ENCODE results near the gene ADGRE3. TPM values are rescaled to one million over a fixed set of nuclear protein-coding genes. Genes with fewer than 3 reads are reported as not detected.

Gene ADGRE3
- total and polyA plus RNA-seq, 4 donors, result 0.15 to 0.67 (median 0.22) TPM

DNA sequence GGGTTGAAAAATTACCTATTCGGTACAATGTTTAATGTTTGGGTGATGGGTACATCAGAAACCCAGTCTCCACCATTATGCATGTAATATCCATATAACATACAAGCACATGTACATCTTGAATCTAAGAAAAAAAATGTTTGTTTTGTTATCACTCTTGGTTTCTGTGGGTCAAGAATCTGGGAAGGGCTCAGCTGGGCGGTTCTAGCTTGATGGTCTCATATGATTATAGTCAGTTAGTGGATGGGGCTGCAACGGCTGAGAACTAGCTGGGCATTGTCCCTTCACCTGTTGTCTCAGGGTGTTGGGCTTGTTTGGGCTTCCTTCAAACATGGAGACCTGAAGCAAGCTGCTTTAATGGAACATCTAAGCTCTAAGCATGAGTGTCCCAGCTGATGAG lies 4.7 kb downstream of the ADGRE3 start (continued):
- TF ChIP-seq, protein P1, sequence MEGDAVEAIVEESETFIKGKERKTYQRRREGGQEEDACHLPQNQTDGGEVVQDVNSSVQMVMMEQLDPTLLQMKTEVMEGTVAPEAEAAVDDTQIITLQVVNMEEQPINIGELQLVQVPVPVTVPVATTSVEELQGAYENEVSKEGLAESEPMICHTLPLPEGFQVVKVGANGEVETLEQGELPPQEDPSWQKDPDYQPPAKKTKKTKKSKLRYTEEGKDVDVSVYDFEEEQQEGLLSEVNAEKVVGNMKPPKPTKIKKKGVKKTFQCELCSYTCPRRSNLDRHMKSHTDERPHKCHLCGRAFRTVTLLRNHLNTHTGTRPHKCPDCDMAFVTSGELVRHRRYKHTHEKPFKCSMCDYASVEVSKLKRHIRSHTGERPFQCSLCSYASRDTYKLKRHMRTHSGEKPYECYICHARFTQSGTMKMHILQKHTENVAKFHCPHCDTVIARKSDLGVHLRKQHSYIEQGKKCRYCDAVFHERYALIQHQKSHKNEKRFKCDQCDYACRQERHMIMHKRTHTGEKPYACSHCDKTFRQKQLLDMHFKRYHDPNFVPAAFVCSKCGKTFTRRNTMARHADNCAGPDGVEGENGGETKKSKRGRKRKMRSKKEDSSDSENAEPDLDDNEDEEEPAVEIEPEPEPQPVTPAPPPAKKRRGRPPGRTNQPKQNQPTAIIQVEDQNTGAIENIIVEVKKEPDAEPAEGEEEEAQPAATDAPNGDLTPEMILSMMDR (IDR thresholded peaks at IDR 0.05; ENCODE audit: low read depth, low read length, missing input control), result no peak
- TF ChIP-seq, protein P2, sequence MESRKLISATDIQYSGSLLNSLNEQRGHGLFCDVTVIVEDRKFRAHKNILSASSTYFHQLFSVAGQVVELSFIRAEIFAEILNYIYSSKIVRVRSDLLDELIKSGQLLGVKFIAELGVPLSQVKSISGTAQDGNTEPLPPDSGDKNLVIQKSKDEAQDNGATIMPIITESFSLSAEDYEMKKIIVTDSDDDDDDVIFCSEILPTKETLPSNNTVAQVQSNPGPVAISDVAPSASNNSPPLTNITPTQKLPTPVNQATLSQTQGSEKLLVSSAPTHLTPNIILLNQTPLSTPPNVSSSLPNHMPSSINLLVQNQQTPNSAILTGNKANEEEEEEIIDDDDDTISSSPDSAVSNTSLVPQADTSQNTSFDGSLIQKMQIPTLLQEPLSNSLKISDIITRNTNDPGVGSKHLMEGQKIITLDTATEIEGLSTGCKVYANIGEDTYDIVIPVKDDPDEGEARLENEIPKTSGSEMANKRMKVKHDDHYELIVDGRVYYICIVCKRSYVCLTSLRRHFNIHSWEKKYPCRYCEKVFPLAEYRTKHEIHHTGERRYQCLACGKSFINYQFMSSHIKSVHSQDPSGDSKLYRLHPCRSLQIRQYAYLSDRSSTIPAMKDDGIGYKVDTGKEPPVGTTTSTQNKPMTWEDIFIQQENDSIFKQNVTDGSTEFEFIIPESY (IDR thresholded peaks at IDR 0.05), result no peak
- TF ChIP-seq HNF4A (conservative IDR thresholded peaks at IDR 0.05) (no peak), RAD21 (IDR thresholded peaks at IDR 0.05) (no peak), GABPA (IDR thresholded peaks at IDR 0.05 in 1 of 2, conservative IDR thresholded peaks at IDR 0.05 in 1 of 2) (no peak)

DNA sequence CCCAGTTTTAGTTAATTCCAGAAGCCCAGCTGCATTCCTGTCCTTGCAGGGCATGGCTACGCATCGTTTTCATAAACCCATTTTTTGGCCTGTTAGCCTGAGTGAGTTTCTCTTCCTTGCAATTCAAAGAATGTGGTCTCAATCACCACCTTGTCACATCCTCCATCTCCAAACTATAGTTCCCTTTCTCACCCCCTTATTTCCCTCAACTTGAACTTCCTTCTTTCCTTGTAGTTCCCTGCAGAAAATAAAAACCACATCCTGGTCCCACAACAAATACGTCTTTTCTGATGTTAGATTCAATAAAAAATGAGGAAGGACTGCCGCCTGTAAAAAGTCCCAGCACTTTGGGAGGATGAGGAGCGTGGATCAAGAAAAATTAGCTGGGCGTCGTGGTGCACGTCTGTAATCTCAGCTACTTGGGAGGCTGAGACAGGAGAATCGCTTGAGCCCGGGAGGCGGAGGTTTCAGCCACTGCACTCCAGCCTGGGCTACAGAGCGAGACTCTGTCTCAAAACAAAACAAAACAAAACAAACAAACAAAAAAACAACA lies 13.2 kb downstream of the ADGRE3 start:
- DNase-seq (ENCODE audit: low spot score), result no peak
- no peak overlapping the region for H3K9ac ChIP-seq (ENCODE audit: low read depth in 1 of 2, low read length in 2 of 2)
- H3K36me3 ChIP-seq (ENCODE audit: control insufficient read depth in 4 of 4, insufficient read depth in 3 of 4, low read depth in 1 of 4, low read length in 3 of 4), result no peaks in the 10 kb centered on the region
- TF ChIP-seq, protein P3, sequence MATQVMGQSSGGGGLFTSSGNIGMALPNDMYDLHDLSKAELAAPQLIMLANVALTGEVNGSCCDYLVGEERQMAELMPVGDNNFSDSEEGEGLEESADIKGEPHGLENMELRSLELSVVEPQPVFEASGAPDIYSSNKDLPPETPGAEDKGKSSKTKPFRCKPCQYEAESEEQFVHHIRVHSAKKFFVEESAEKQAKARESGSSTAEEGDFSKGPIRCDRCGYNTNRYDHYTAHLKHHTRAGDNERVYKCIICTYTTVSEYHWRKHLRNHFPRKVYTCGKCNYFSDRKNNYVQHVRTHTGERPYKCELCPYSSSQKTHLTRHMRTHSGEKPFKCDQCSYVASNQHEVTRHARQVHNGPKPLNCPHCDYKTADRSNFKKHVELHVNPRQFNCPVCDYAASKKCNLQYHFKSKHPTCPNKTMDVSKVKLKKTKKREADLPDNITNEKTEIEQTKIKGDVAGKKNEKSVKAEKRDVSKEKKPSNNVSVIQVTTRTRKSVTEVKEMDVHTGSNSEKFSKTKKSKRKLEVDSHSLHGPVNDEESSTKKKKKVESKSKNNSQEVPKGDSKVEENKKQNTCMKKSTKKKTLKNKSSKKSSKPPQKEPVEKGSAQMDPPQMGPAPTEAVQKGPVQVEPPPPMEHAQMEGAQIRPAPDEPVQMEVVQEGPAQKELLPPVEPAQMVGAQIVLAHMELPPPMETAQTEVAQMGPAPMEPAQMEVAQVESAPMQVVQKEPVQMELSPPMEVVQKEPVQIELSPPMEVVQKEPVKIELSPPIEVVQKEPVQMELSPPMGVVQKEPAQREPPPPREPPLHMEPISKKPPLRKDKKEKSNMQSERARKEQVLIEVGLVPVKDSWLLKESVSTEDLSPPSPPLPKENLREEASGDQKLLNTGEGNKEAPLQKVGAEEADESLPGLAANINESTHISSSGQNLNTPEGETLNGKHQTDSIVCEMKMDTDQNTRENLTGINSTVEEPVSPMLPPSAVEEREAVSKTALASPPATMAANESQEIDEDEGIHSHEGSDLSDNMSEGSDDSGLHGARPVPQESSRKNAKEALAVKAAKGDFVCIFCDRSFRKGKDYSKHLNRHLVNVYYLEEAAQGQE (IDR thresholded peaks at IDR 0.05), result no peak
- TF ChIP-seq, protein P4, sequence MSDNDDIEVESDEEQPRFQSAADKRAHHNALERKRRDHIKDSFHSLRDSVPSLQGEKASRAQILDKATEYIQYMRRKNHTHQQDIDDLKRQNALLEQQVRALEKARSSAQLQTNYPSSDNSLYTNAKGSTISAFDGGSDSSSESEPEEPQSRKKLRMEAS (IDR thresholded peaks at IDR 0.05), result no peak
- peak in 1 of 2 donors; percentile 20 for TF ChIP-seq RXRA (IDR thresholded peaks at IDR 0.05)
- no peak for TF ChIP-seq SP1 (IDR thresholded peaks at IDR 0.05)
- H3K4me3 ChIP-seq (ENCODE audit: low read depth in 1 of 3, low read length in 3 of 3), result no peak overlapping the region
- H3K27me3 ChIP-seq (ENCODE audit: control insufficient read depth in 4 of 4, insufficient read depth in 4 of 4, low read length in 3 of 4), result no peaks in the 10 kb centered on the region
- H3K27ac ChIP-seq (ENCODE audit: low read depth in 1 of 2, low read length in 2 of 2), result no peak overlapping the region
- no peaks in the 10 kb centered on the region for H3K4me1 ChIP-seq (ENCODE audit: control insufficient read depth in 4 of 4, insufficient read depth in 4 of 4, low read length in 3 of 4)
- H3K9me3 ChIP-seq (ENCODE audit: control insufficient read depth in 4 of 4, low read length in 3 of 4), result no peaks in the 10 kb centered on the region
- 78% methylated on average over 12 of the region's 12 CpGs for WGBS

DNA sequence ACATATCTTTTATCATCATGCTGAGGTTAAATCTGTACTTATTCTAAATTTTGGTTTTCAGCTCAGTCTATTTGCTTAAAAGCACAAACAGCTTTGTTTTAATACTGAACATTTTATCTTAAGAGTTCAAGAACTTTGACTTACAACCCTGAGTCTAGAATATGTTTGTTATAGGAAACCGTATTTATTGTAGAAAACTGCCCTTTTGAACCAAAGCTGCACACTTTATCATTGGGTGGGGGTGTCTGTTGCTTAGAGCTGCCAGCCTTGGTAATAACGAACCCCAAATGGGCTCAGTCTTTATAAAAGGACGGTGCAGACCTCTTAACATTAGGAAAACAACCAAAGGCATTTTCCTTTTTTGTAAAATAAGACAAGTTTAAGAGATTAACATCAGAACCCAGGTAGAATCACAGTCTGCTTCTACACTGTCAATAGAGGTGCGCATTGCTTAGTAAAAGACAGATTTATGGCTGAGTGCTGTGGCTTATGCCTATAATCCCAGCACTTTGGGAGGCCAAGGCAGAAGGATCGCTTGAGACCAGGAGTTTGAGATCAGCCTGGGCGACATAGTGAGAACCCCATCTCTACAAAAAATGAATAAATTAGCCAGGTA lies 14.7 kb downstream of the ADGRE3 start:
- no peaks in the 10 kb centered on the region for H3K4me1 ChIP-seq (ENCODE audit: control insufficient read depth in 4 of 4, insufficient read depth in 4 of 4, low read length in 3 of 4)
- no peak for DNase-seq (ENCODE audit: low spot score)
- no peaks in the 10 kb centered on the region for H3K9me3 ChIP-seq (ENCODE audit: control insufficient read depth in 4 of 4, low read length in 3 of 4)
- H3K36me3 ChIP-seq (ENCODE audit: control insufficient read depth in 4 of 4, insufficient read depth in 3 of 4, low read depth in 1 of 4, low read length in 3 of 4), result no peaks in the 10 kb centered on the region
- WGBS, result 55% methylated on average over 6 of the region's 6 CpGs
- no peaks in the 10 kb centered on the region for H3K27me3 ChIP-seq (ENCODE audit: control insufficient read depth in 4 of 4, insufficient read depth in 4 of 4, low read length in 3 of 4)
- H3K9ac ChIP-seq (ENCODE audit: low read depth in 1 of 2, low read length in 2 of 2), result no peak overlapping the region
- H3K4me3 ChIP-seq (ENCODE audit: low read depth in 1 of 3, low read length in 3 of 3), result no peak overlapping the region
- no peak overlapping the region for H3K27ac ChIP-seq (ENCODE audit: low read depth in 1 of 2, low read length in 2 of 2)
- no peak for TF ChIP-seq EGR1 (IDR thresholded peaks at IDR 0.05; ENCODE audit: low read depth in 2 of 2)
- no peak for TF ChIP-seq NR2F2 (IDR thresholded peaks at IDR 0.05)
- no peak for TF ChIP-seq JUND (IDR thresholded peaks at IDR 0.05)
- TF ChIP-seq SP1 (IDR thresholded peaks at IDR 0.05), result no peak
- TF ChIP-seq FOXA1 (IDR thresholded peaks at IDR 0.05), result no peak
- TF ChIP-seq RXRA (IDR thresholded peaks at IDR 0.05), result no peak
- TF ChIP-seq, protein P5, sequence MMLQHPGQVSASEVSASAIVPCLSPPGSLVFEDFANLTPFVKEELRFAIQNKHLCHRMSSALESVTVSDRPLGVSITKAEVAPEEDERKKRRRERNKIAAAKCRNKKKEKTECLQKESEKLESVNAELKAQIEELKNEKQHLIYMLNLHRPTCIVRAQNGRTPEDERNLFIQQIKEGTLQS (IDR thresholded peaks at IDR 0.05), result no peak
- TF ChIP-seq, protein P3 (IDR thresholded peaks at IDR 0.05), result no peak
- TF ChIP-seq YY1 (IDR thresholded peaks at IDR 0.05), result no peak
- TF ChIP-seq, protein P4 (IDR thresholded peaks at IDR 0.05), result no peak
- no peak for TF ChIP-seq GABPA (IDR thresholded peaks at IDR 0.05 in 1 of 2, conservative IDR thresholded peaks at IDR 0.05 in 1 of 2)
- TF ChIP-seq FOXA2 (IDR thresholded peaks at IDR 0.05), result no peak
- TF ChIP-seq RAD21 (IDR thresholded peaks at IDR 0.05), result no peak
- TF ChIP-seq TAF1 (conservative IDR thresholded peaks at IDR 0.05), result no peak

Measured in liver (tissue), 9 donors.